GM21367 (cell line): Measurements from ENCODE around the gene WDR86.

Experiments
- ATAC-seq: cut with Tn5 transposase; IDR thresholded peaks from one replicate; pipeline ENCODE4 v1.9.1; 2021; ENCODE audit not compliant: unreplicated experiment

WDR86 gene, protein sequence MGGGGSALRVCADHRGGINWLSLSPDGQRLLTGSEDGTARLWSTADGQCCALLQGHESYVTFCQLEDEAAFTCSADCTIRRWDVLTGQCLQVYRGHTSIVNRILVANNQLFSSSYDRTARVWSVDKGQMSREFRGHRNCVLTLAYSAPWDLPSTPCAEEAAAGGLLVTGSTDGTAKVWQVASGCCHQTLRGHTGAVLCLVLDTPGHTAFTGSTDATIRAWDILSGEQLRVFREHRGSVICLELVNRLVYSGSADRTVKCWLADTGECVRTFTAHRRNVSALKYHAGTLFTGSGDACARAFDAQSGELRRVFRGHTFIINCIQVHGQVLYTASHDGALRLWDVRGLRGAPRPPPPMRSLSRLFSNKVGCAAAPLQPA

DNA sequence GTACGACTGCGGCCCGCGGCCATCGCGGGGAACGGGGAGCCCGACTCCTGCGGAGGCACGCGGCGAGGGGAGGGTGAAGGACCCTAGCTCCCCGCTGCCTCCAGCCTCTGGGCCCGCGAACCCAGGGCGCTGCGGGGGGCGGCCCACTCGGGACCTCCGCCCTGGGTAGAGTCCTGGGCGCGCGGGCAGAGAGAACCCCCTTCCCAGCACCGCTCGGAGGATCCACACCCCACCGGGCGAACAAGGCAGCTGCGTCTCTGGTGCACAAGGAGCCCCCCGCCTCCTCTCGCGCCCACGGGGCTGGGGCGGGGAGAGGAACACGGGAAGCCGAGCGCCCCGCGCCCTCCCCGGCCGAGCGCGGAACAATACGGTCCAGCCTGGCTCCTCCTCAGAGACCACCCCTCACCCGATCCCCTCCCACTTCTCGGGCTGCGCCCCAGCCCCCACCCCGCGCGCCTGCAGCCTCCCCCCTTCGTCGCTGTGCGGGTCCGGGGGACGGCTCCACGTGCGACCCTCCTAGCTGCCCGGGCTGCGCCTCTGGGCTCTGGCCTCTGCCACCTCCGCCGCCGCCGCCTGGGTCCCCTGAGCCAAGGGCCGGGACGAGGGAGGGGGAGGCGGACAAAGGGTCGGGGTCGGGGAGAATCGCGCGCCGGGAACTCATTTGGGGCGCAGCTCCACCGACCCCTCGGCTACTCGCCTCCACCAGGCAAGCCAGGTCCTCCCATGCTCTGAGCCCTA is at the start of gene WDR86:
WDR86 (minus strand) TSS at position 372 of the 738 bp plus-strand sequence. CDS start 449 bp downstream, outside the sequence.
- no peak for ATAC-seq

- ATAC-seq, result no peak
Measured at GRCh38 chr7:151457534-151457933, 47.7 kb upstream of the WDR86 start.

DNA sequence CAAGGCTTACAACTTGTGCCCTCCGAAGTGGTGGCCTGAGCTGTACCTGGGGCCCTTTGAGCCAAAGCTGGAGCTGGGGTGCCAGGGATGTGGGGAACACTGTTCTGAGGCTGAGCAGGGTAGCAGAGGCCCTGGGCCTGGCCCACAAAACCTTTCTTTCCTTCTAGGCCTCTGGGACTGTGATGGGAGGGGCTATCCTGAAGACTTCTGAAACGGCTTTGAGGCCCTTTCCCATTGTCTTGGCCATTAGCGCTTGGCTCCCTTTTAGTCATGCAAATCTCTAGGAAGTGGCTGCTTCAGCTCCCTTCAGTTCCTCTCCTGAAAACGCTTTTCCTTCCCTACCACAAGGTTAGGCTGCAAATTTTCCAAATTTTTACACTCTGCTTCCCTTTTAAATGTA is 46.9 kb upstream of the WDR86 start:
- no peak for ATAC-seq

GRCh38 chr7:151456276-151456675 is 46.4 kb upstream of the WDR86 start:
- no peak for ATAC-seq

DNA sequence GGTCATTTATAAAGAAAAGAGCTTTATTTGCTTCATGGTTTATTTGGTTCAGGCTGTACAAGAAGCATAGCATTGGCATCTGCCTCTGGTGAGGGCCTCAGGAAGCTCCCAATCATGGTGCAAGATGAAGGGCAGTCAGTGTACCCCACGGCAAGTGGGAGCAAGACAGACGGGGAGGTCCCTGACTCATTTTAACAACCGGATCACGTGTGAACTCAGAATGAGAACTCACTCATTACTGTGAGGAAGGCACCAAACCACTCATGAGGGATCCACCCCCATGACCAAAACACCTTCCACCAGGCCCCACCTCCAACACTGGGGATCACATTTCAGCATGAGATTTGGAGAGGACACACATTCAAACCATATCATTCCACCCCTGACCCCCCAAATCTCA is 45.9 kb upstream of the WDR86 start:
- no peak for ATAC-seq

DNA sequence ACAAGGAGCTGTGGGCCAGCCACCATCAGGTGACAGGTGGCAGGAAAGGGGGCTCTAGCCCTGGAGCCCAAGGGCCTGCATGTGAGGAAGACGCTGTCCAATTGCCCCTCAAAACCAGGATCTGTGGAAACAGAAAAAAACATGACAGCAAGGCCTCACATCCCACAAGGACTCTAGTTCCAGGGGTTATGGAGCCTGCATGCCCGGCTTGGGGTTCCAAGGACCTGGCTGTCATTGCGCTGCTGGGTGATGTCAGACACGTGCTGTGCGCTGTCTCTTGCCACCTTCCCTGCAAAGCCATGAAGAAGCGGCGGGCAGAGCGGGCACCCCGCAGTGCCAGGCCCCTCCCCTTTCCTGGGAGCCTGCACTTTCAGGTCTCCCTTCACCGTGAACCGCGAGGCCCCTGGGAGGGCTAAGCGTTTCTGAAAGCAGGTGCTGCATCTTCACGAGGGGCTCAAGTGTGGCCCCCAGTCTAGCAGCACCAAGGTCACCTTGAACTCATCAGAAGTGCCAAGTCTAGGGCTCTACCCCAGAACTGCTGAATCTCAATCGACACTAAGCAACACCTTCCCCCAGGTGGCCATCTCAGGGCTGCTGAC is 45.2 kb upstream of the WDR86 start:
- no peak for ATAC-seq

DNA sequence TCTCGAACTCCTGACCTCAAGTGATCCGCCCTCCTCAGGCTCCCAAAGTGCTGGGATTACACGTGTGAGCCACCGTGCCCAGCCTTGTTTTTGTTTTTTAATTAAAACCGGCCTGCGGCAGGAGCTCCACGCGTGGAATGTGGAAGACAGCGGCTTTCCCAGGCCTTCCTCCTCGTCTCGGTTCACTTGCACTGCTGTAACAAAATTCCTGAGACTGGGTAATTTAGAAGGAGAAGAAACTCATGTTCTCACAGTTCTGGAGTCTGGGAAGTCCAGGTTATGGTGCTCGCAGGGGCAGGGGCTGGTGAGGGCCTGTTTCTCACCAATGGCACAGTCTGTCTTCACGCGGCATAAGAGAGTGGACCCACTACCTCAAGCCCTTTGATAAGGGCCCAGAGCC is 44.5 kb upstream of the WDR86 start:
- ATAC-seq, result no peak

GRCh38 chr7:151453326-151453791 is 43.5 kb upstream of the WDR86 start:
- ATAC-seq, result no peak

DNA sequence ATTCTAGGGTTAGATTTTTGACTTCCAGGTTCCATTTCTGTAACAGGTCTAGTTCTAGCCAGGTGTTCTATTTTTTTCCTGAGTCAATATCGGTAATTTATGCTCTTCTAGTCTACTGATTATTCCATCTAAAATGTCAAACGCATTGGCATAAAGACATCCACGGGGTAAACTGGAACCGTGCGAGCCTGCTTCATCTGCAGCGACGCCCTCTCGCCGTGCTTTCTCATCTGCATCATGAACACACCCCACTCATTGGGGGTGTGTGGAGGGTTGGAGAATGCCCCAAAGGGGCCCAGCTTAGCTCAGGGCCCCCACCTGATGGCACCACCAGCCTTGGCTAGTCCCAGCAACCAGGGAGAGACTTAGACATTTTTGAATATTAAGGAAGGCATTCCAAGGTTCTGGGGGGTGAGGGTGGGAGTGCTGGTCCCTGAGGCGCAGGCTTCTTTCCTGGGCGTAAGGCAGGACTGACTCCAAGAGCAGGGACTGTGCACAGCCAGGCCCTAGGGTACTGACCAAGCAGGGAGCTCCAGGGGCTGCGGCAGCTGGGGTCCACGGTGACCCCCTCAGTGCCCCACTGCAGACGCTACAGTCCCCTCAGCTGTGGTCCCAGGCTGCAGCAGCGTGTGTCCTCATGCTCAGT is 43.0 kb upstream of the WDR86 start:
- no peak for ATAC-seq

GRCh38 chr7:151451626-151452571 is 42.1 kb upstream of the WDR86 start:
- ATAC-seq, result no peak

GRCh38 chr7:151451156-151451555 is 41.3 kb upstream of the WDR86 start:
- no peak for ATAC-seq

DNA sequence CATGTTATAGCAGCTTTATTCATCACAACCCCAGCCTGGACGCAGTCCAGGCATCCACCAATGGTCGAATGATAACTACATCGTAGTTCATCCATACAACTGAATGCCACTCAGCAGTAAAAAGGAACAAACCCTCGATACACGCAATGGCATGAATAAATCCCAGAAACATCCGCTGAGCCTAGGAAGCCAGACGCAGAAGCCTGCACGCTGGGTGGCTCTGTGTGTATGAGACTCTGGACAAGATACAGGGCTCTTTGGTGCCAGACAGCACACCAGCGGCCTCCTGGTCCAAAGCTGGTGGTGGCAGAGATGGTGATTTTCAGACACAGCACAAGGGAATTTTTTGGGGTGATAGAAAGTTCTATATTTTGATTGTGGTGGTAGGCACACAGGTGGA is 40.2 kb upstream of the WDR86 start:
- ATAC-seq, result no peak

- no peak for ATAC-seq
Measured at GRCh38 chr7:151448261-151449252, 38.7 kb upstream of the WDR86 start.

- ATAC-seq, result no peak
Measured at GRCh38 chr7:151447901-151448260, 38.0 kb upstream of the WDR86 start.

DNA sequence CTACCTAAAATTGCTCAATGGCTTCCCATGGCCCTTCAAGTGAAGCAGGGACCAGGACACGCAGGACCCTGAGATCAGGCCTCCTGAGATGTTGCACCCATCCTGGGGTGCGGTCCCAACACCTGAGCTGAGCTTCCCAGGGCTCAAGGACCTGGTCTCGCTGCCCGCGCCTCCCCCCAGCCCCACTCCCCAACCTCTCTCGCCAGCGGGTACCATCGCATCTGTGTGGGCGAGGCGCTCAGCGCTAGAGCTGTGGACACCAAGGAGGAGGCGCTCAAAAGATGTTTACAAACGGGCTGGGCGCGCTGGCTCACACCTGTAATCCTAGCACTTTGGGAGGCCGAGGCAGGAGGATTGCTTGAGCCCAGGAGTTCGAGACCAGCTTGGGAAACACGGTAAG is 37.5 kb upstream of the WDR86 start:
- no peak for ATAC-seq

GRCh38 chr7:151446412-151446811 is 36.6 kb upstream of the WDR86 start:
- no peak for ATAC-seq

DNA sequence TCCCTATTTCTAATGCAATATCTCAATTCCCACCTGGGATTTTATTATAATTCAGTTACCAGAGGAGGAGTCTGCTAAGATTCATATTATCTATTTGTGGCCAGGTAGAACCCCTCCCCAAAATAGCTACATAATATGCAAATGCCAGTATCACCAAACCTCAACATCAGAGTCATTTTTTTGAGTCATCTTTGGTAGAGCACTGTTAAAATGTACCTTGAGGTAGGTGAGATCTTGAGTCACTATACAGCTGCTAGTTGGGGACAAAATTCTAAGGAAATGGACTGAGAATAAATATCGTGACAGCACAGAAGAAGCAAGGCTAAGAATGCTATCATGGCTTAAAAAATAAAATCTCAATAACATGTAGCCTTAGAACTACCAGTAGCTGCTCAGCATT is 34.8 kb upstream of the WDR86 start:
- no peak for ATAC-seq

DNA sequence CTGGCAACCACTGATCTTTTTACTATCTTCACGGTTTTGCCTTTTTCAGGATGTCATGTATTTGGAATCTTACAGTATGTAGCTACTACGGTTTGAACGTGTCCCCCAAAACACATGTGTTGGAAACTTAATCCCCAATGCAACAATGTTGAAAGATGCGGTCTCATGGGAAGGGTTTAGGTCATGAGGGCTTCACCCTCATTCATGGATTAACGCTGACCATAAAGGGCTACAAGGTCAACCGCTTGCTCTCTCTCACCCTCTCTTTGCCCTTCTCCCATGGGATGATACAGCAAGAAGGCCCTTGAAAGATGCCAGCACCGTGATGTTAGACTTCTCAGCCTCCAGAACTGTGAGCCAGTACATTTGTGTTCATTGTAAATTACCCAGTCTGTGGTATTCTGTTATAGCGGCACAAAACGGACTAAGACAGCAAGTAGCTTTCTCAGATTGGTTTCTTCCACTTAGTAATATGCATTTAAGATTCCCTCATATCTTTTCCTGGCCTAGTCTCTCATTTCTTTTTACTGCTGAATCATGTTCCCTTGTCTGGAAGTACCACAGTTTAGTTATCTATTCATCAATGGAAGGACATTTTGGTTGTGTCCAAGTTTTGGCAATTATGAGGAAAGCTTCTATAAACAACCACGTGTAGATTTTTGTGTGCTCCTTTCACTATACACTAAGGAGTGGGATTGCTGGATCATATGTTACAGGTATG is 33.1 kb upstream of the WDR86 start:
- no peak for ATAC-seq
